ACC112 (cell line): ENCODE results near the gene EVA1C.

ENCODE experiments used
- H2AFZ ChIP-seq: fragments of 200-600 bp; sonication (generic); one replicate; pipeline ENCODE4 v1.6.0; 2017; ENCODE audit warnings: antibody characterized with exemption, low read length; ENCODE audit not compliant: unreplicated experiment
- H3K27ac ChIP-seq: fragments of 200-600 bp; sonication (generic); 2 replicates; pipeline ENCODE4 v1.5.1; 2014; ENCODE audit warnings: low read depth, mild to moderate bottlenecking, antibody characterized with exemption, low read length, moderate library complexity
- H3K27me3 ChIP-seq: fragments of 200-600 bp; sonication (generic); 2 replicates; pipeline ENCODE4 v1.6.1; 2014; ENCODE audit warnings: mild to moderate bottlenecking, antibody characterized with exemption, low read length, moderate library complexity, mixed read lengths; ENCODE audit not compliant: insufficient read depth
- H3K36me3 ChIP-seq: fragments of 200-600 bp; sonication (generic); 2 replicates; pipeline ENCODE4 v1.6.1; 2016; ENCODE audit warnings: mild to moderate bottlenecking, antibody characterized with exemption, low read length, moderate library complexity, mixed read lengths; ENCODE audit not compliant: insufficient read depth
- H3K4me1 ChIP-seq: fragments of 200-600 bp; sonication (generic); one replicate; pipeline ENCODE4 v1.6.1; 2016; ENCODE audit warnings: low read length, mixed read lengths; ENCODE audit not compliant: insufficient read depth, unreplicated experiment, control insufficient read depth
- H3K4me3 ChIP-seq: fragments of 200-600 bp; sonication (generic); 2 replicates; pipeline ENCODE4 v1.5.1; 2014; ENCODE audit warnings: mild to moderate bottlenecking, low read depth, low read length
- H3K79me2 ChIP-seq: fragments of 200-600 bp; sonication (generic); one replicate; pipeline ENCODE4 v1.6.0; 2016; ENCODE audit warnings: low read length; ENCODE audit not compliant: control insufficient read depth, unreplicated experiment, insufficient read depth

Gene EVA1C

GRCh38 chr21:32543975-32544374 is 131.5 kb downstream of the EVA1C start:
- H3K27ac ChIP-seq = no peak overlapping the region
- H3K4me3 ChIP-seq = no peak overlapping the region
- H3K79me2 ChIP-seq = no peaks in the 10 kb centered on the region
- H2AFZ ChIP-seq = no peak overlapping the region
- no peaks in the 10 kb centered on the region for H3K36me3 ChIP-seq
- peaks cover 4% of the 10 kb centered on the region for H3K4me1 ChIP-seq
- no peaks in the 10 kb centered on the region for H3K27me3 ChIP-seq

GRCh38 chr21:32544697-32545096 is 132.2 kb downstream of the EVA1C start:
- peaks cover 4% of the 10 kb centered on the region for H3K4me1 ChIP-seq
- no peak overlapping the region for H3K27ac ChIP-seq
- no peaks in the 10 kb centered on the region for H3K36me3 ChIP-seq
- H3K79me2 ChIP-seq = no peaks in the 10 kb centered on the region
- no peak overlapping the region for H2AFZ ChIP-seq
- no peaks in the 10 kb centered on the region for H3K27me3 ChIP-seq
- no peak overlapping the region for H3K4me3 ChIP-seq

- Histone ChIP-seq H3K36me3 (no peaks in the 10 kb centered on the region), H3K4me1 (peaks cover 4% of the 10 kb centered on the region), H3K27ac (no peak overlapping the region), H3K79me2 (no peaks in the 10 kb centered on the region), H2AFZ (peak overlapping the region; percentile 62), H3K27me3 (no peaks in the 10 kb centered on the region), H3K4me3 (no peak overlapping the region)
These were observed 133.5 kb downstream of the EVA1C start for GRCh38 chr21:32545948-32546441.

GRCh38 chr21:32547018-32547417 is 134.5 kb downstream of the EVA1C start:
- Histone ChIP-seq H3K27me3 (no peaks in the 10 kb centered on the region), H3K4me1 (peaks cover 4% of the 10 kb centered on the region), H3K79me2 (no peaks in the 10 kb centered on the region), H3K27ac (no peak overlapping the region), H2AFZ (no peak overlapping the region), H3K36me3 (no peaks in the 10 kb centered on the region), H3K4me3 (no peak overlapping the region)

GRCh38 chr21:32548978-32549377 is 136.5 kb downstream of the EVA1C start:
- Histone ChIP-seq H3K36me3 (no peaks in the 10 kb centered on the region), H2AFZ (no peak overlapping the region), H3K27me3 (no peaks in the 10 kb centered on the region), H3K27ac (no peak overlapping the region), H3K4me1 (peaks cover 6% of the 10 kb centered on the region), H3K79me2 (no peaks in the 10 kb centered on the region), H3K4me3 (no peak overlapping the region)

GRCh38 chr21:32549440-32549839 is 136.9 kb downstream of the EVA1C start:
- H3K79me2 ChIP-seq = no peaks in the 10 kb centered on the region
- peaks cover 6% of the 10 kb centered on the region for H3K4me1 ChIP-seq
- no peak overlapping the region for H3K4me3 ChIP-seq
- no peaks in the 10 kb centered on the region for H3K36me3 ChIP-seq
- H2AFZ ChIP-seq = no peak overlapping the region
- H3K27ac ChIP-seq = no peak overlapping the region
- no peaks in the 10 kb centered on the region for H3K27me3 ChIP-seq

- no peak overlapping the region for H2AFZ ChIP-seq
- H3K27me3 ChIP-seq = no peaks in the 10 kb centered on the region
- H3K27ac ChIP-seq = no peak overlapping the region
- no peaks in the 10 kb centered on the region for H3K36me3 ChIP-seq
- no peaks in the 10 kb centered on the region for H3K79me2 ChIP-seq
- H3K4me1 ChIP-seq = peaks cover 6% of the 10 kb centered on the region
- no peak overlapping the region for H3K4me3 ChIP-seq
These were observed 137.4 kb downstream of the EVA1C start for GRCh38 chr21:32549886-32550285.

GRCh38 chr21:32554832-32555638 is 142.5 kb downstream of the EVA1C start:
- Histone ChIP-seq H3K79me2 (no peaks in the 10 kb centered on the region), H3K36me3 (no peaks in the 10 kb centered on the region), H3K27ac (no peak overlapping the region), H3K4me1 (peaks cover 2% of the 10 kb centered on the region), H2AFZ (no peak overlapping the region), H3K27me3 (no peaks in the 10 kb centered on the region), H3K4me3 (no peak overlapping the region)

GRCh38 chr21:32558106-32558505 is 145.6 kb downstream of the EVA1C start:
- no peak overlapping the region for H2AFZ ChIP-seq
- H3K27ac ChIP-seq = no peak overlapping the region
- H3K36me3 ChIP-seq = no peaks in the 10 kb centered on the region
- H3K27me3 ChIP-seq = no peaks in the 10 kb centered on the region
- H3K4me3 ChIP-seq = no peak overlapping the region
- no peaks in the 10 kb centered on the region for H3K79me2 ChIP-seq
- peaks cover 7% of the 10 kb centered on the region for H3K4me1 ChIP-seq

GRCh38 chr21:32559006-32559610 is 146.6 kb downstream of the EVA1C start:
- H3K4me1 ChIP-seq = peaks cover 7% of the 10 kb centered on the region
- H3K36me3 ChIP-seq = 0 out of 2 replicates have a peak, but pooled peaks cover 4% of the 10 kb centered on the region

GRCh38 chr21:32560896-32561295 is 148.4 kb downstream of the EVA1C start:
- H3K27me3 ChIP-seq = no peaks in the 10 kb centered on the region
- H2AFZ ChIP-seq = no peak overlapping the region
- no peak overlapping the region for H3K27ac ChIP-seq
- 0 out of 2 replicates have a peak, but pooled peaks cover 8% of the 10 kb centered on the region for H3K36me3 ChIP-seq
- H3K4me3 ChIP-seq = no peak overlapping the region
- H3K79me2 ChIP-seq = no peaks in the 10 kb centered on the region
- peaks cover 7% of the 10 kb centered on the region for H3K4me1 ChIP-seq

More at GRCh38 chr21:32559006-32559610, 146.6 kb downstream of the EVA1C start:
- Histone ChIP-seq H3K27me3 (no peaks in the 10 kb centered on the region), H3K79me2 (no peaks in the 10 kb centered on the region), H3K4me3 (no peak overlapping the region), H2AFZ (no peak overlapping the region), H3K27ac (no peak overlapping the region)
